GM23338 (cell line): ENCODE measurements around the gene SMG6. TPM values are rescaled to one million over a fixed set of nuclear protein-coding genes. Genes with fewer than 3 reads are reported as not detected.

ENCODE experiments used
- EZH2 ChIP-seq: fragments of 200-600 bp; sonication (generic); IDR thresholded peaks from one replicate; pipeline ENCODE4 v1.8.0; 2017; ENCODE audit warnings: antibody characterized with exemption, mild to moderate bottlenecking, low read depth; ENCODE audit not compliant: unreplicated experiment
- ZNF114 ChIP-seq: fragments of 250-450 bp; sonication (Bioruptor Pico); IDR thresholded peaks from 2 replicates; pipeline ENCODE4 v1.5.0; 2020; ENCODE audit warnings: mild to moderate bottlenecking, moderate library complexity
- ZNF331 ChIP-seq: fragments of 250-450 bp; sonication (Bioruptor Pico); IDR thresholded peaks from 2 replicates; pipeline ENCODE4 v1.5.0; 2020; ENCODE audit warnings: low read depth, mild to moderate bottlenecking, moderate library complexity
- polyA plus RNA-seq: library from polyadenylated mRNA; unstranded; fragments of >200 nt; fragmentation: Nextera tagmentation; extraction: Ambion mirVana; gene quantifications from 2 replicates; pipeline ENCODE4 v1.2.1, GENCODE V29; 2016
- total RNA-seq: library from RNA; depleted of rRNA; stranded (reverse); fragments of >200 nt; shearing (Covaris generic); gene quantifications from 2 replicates; pipeline ENCODE4 v1.2.3, GENCODE V29; 2014
- TF ChIP-seq, protein P1 (sequence below): fragments of 250-450 bp; sonication (Bioruptor Pico); IDR thresholded peaks from 2 replicates; pipeline ENCODE4 v1.5.0; 2020; ENCODE audit warnings: mild to moderate bottlenecking, moderate library complexity
- TF ChIP-seq, protein P2 (sequence below): IDR thresholded peaks from one replicate; pipeline ENCODE4 v1.6.1; 2018; ENCODE audit warnings: antibody characterized with exemption; ENCODE audit not compliant: unreplicated experiment

The SMG6 gene
- total and polyA plus RNA-seq, 2 experiments from 2014 or later = 10.4 to 43.1 TPM

DNA sequence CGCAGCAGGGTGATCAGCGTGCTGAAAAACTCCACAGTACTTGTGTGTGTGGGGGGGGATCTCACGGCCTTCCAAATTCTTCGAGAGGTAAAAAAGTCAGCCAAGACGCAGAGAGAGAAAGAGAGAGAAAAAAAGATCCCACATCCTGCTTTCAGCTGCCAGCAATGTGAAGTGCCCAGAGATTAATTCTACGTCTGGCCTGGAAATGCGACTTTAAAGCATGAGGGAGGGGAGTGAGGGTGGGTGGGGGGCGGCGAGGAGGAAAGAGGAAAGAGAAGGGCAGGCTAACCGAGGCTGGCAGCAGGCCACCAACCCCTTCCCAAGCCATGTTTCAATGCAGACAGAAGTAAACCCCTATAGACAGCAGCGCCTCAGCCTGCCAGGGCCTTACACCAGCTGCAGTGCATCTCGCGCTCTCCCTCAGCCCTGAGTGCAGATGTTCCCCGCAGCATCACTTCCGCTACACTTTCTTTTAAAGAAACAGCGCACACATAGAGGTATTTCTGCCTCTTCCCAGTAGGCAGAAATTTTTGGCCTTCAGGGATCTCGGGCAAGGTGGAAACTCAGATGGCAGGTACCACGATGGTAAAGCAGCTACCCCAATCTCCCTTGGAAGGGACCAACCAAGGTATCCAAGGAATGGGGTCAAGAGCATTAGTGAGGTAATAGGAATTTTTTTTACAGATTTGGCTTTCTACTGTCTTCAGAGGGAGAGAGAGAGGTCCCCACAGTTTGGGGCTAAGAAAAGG lies 87.8 kb downstream of the SMG6 start (continued):
- TF ChIP-seq, protein P1, sequence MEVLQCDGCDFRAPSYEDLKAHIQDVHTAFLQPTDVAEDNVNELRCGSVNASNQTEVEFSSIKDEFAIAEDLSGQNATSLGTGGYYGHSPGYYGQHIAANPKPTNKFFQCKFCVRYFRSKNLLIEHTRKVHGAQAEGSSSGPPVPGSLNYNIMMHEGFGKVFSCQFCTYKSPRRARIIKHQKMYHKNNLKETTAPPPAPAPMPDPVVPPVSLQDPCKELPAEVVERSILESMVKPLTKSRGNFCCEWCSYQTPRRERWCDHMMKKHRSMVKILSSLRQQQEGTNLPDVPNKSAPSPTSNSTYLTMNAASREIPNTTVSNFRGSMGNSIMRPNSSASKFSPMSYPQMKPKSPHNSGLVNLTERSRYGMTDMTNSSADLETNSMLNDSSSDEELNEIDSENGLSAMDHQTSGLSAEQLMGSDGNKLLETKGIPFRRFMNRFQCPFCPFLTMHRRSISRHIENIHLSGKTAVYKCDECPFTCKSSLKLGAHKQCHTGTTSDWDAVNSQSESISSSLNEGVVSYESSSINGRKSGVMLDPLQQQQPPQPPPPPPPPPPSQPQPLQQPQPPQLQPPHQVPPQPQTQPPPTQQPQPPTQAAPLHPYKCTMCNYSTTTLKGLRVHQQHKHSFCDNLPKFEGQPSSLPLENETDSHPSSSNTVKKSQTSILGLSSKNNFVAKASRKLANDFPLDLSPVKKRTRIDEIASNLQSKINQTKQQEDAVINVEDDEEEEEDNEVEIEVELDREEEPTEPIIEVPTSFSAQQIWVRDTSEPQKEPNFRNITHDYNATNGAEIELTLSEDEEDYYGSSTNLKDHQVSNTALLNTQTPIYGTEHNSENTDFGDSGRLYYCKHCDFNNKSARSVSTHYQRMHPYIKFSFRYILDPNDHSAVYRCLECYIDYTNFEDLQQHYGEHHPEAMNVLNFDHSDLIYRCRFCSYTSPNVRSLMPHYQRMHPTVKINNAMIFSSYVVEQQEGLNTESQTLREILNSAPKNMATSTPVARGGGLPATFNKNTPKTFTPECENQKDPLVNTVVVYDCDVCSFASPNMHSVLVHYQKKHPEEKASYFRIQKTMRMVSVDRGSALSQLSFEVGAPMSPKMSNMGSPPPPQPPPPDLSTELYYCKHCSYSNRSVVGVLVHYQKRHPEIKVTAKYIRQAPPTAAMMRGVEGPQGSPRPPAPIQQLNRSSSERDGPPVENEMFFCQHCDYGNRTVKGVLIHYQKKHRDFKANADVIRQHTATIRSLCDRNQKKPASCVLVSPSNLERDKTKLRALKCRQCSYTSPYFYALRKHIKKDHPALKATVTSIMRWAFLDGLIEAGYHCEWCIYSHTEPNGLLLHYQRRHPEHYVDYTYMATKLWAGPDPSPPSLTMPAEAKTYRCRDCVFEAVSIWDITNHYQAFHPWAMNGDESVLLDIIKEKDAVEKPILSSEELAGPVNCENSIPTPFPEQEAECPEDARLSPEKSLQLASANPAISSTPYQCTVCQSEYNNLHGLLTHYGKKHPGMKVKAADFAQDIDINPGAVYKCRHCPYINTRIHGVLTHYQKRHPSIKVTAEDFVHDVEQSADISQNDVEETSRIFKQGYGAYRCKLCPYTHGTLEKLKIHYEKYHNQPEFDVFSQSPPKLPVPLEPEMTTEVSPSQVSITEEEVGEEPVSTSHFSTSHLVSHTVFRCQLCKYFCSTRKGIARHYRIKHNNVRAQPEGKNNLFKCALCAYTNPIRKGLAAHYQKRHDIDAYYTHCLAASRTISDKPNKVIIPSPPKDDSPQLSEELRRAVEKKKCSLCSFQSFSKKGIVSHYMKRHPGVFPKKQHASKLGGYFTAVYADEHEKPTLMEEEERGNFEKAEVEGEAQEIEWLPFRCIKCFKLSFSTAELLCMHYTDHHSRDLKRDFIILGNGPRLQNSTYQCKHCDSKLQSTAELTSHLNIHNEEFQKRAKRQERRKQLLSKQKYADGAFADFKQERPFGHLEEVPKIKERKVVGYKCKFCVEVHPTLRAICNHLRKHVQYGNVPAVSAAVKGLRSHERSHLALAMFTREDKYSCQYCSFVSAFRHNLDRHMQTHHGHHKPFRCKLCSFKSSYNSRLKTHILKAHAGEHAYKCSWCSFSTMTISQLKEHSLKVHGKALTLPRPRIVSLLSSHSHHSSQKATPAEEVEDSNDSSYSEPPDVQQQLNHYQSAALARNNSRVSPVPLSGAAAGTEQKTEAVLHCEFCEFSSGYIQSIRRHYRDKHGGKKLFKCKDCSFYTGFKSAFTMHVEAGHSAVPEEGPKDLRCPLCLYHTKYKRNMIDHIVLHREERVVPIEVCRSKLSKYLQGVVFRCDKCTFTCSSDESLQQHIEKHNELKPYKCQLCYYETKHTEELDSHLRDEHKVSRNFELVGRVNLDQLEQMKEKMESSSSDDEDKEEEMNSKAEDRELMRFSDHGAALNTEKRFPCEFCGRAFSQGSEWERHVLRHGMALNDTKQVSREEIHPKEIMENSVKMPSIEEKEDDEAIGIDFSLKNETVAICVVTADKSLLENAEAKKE = no peak
- TF ChIP-seq ZNF114 = no peak
- TF ChIP-seq, protein P2, sequence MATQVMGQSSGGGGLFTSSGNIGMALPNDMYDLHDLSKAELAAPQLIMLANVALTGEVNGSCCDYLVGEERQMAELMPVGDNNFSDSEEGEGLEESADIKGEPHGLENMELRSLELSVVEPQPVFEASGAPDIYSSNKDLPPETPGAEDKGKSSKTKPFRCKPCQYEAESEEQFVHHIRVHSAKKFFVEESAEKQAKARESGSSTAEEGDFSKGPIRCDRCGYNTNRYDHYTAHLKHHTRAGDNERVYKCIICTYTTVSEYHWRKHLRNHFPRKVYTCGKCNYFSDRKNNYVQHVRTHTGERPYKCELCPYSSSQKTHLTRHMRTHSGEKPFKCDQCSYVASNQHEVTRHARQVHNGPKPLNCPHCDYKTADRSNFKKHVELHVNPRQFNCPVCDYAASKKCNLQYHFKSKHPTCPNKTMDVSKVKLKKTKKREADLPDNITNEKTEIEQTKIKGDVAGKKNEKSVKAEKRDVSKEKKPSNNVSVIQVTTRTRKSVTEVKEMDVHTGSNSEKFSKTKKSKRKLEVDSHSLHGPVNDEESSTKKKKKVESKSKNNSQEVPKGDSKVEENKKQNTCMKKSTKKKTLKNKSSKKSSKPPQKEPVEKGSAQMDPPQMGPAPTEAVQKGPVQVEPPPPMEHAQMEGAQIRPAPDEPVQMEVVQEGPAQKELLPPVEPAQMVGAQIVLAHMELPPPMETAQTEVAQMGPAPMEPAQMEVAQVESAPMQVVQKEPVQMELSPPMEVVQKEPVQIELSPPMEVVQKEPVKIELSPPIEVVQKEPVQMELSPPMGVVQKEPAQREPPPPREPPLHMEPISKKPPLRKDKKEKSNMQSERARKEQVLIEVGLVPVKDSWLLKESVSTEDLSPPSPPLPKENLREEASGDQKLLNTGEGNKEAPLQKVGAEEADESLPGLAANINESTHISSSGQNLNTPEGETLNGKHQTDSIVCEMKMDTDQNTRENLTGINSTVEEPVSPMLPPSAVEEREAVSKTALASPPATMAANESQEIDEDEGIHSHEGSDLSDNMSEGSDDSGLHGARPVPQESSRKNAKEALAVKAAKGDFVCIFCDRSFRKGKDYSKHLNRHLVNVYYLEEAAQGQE = no peak
- TF ChIP-seq ZNF331 (CRISPR knock-in tag) = no peak
- TF ChIP-seq EZH2 = no peak
